H54 (cell line): ENCODE measurements around the gene RBMS1.

Source experiments
- DNase-seq: peaks from one replicate; pipeline ENCODE4 v3.0.0; 2011; ENCODE audit warnings: low spot score, mixed read lengths; ENCODE audit not compliant: insufficient read length
- FAIRE-seq: peaks from 3 replicates; lab custom pipeline; 2011; peaks lifted over from hg19 to GRCh38; lab: Jason Lieb, UNC
- POLR2A ChIP-seq: IDR thresholded peaks from 2 replicates; pipeline ENCODE4 v1.6.1; 2011; ENCODE audit warnings: low read depth, mild to moderate bottlenecking, low read length

The RBMS1 gene

GRCh38 chr2:160493227-160494028 lies at the start of gene RBMS1:
TSS of gene RBMS1 (minus strand) at chr2:160493807. CDS start at chr2:160493363, 444 bp downstream.
- FAIRE-seq = no peak
- peak; percentile 44; the same call in 1 of the 2 replicates for TF ChIP-seq POLR2A
- DNase-seq = peak; percentile 39

- no peak for TF ChIP-seq POLR2A
- FAIRE-seq = no peak
- DNase-seq = no peak
Measured at GRCh38 chr2:160541745-160542144, 48.1 kb upstream of the RBMS1 start.

GRCh38 chr2:160538559-160539355 lies 45.1 kb upstream of the RBMS1 start:
- no peak for TF ChIP-seq POLR2A
- DNase-seq (no peak), FAIRE-seq (no peak)

GRCh38 chr2:160538115-160538514 lies 44.5 kb upstream of the RBMS1 start:
- no peak for DNase-seq
- FAIRE-seq = no peak
- no peak for TF ChIP-seq POLR2A

- FAIRE-seq = no peak
- no peak for DNase-seq
- no peak for TF ChIP-seq POLR2A
Measured at GRCh38 chr2:160534996-160535395, 41.4 kb upstream of the RBMS1 start.

GRCh38 chr2:160534249-160534648 lies 40.6 kb upstream of the RBMS1 start:
- no peak for TF ChIP-seq POLR2A
- FAIRE-seq = no peak
- no peak for DNase-seq

- FAIRE-seq = no peak
- DNase-seq = no peak
- no peak for TF ChIP-seq POLR2A
Measured at GRCh38 chr2:160533482-160533881, 39.9 kb upstream of the RBMS1 start.

- DNase-seq = no peak
- no peak for TF ChIP-seq POLR2A
- FAIRE-seq = no peak
Measured at GRCh38 chr2:160532388-160532787, 38.8 kb upstream of the RBMS1 start.

- TF ChIP-seq POLR2A = no peak
- no peak for DNase-seq
- peak; percentile 66 for FAIRE-seq
Measured at GRCh38 chr2:160522951-160523710, 29.5 kb upstream of the RBMS1 start.

GRCh38 chr2:160517731-160518130 lies 24.1 kb upstream of the RBMS1 start:
- DNase-seq (no peak), FAIRE-seq (no peak)
- TF ChIP-seq POLR2A = no peak

- DNase-seq (no peak), FAIRE-seq (no peak)
Measured at GRCh38 chr2:160516547-160517365, 23.1 kb upstream of the RBMS1 start.

GRCh38 chr2:160515120-160515519 lies 21.5 kb upstream of the RBMS1 start:
- FAIRE-seq (no peak), DNase-seq (no peak)
- TF ChIP-seq POLR2A = no peak

More at GRCh38 chr2:160516547-160517365, 23.1 kb upstream of the RBMS1 start:
- no peak for TF ChIP-seq POLR2A

GRCh38 chr2:160513120-160513519 lies 19.5 kb upstream of the RBMS1 start:
- FAIRE-seq (no peak), DNase-seq (no peak)
- TF ChIP-seq POLR2A = no peak
